ENCODE data around the gene SRRM3. TPM values are rescaled to one million over a fixed set of nuclear protein-coding genes. Genes with fewer than 3 reads are reported as not detected.

The SRRM3 gene
- total RNA-seq, 3 donors from 2014 or later (not counting 1 experiment from before 2014, with no cell fraction given): not detected

- H3K9me3 ChIP-seq (ENCODE audit: control insufficient read depth, insufficient read depth, low read length): peaks cover 2% of the 10 kb centered on the region
- H3K27ac Mint-ChIP-seq: no peak overlapping the region
- no peak overlapping the region for H3K4me3 Mint-ChIP-seq
- no peaks in the 10 kb centered on the region for H3K27me3 ChIP-seq (ENCODE audit: control insufficient read depth, insufficient read depth, low read length)
- no peaks in the 10 kb centered on the region for H3K9me3 Mint-ChIP-seq
- no peaks in the 10 kb centered on the region for H3K4me1 Mint-ChIP-seq
- H3K27ac ChIP-seq (ENCODE audit: low read length): no peak overlapping the region
- no peaks in the 10 kb centered on the region for H3K4me1 ChIP-seq (ENCODE audit: control insufficient read depth, insufficient read depth, low read length)
- no peaks in the 10 kb centered on the region for H3K36me3 Mint-ChIP-seq
- ATAC-seq (no peak), DNase-seq (no peak)
- TF ChIP-seq CTCF (IDR thresholded peaks at IDR 0.05): no peak
- peaks cover 0 to 17% of the 10 kb centered on the region in 2 donors for H3K27me3 Mint-ChIP-seq (ENCODE audit: low read depth in 2 of 2)
- H3K36me3 ChIP-seq (ENCODE audit: control insufficient read depth, insufficient read depth, low read length): no peaks in the 10 kb centered on the region
- WGBS (ENCODE audit: insufficient coverage): 75% methylated on average over 5 of the region's 5 CpGs
- no peak overlapping the region for H3K4me3 ChIP-seq (ENCODE audit: low read length)
- intact Hi-C loops (cut with micrococcal nuclease): no loop called here
These were observed 7.8 kb upstream of the SRRM3 start for GRCh38 chr7:76193883-76194282.

GRCh38 chr7:76196786-76197185 lies 4.9 kb upstream of the SRRM3 start:
- H3K27ac Mint-ChIP-seq: no peak overlapping the region
- peaks cover under 1% of the 10 kb centered on the region for H3K9me3 ChIP-seq (ENCODE audit: control insufficient read depth, insufficient read depth, low read length)
- peaks cover 3% of the 10 kb centered on the region for H3K27me3 ChIP-seq (ENCODE audit: control insufficient read depth, insufficient read depth, low read length)
- no peaks in the 10 kb centered on the region for H3K9me3 Mint-ChIP-seq
- no peak overlapping the region for H3K4me3 Mint-ChIP-seq
- peaks cover 0 to 19% of the 10 kb centered on the region in 2 donors for H3K27me3 Mint-ChIP-seq (ENCODE audit: low read depth in 2 of 2)
- WGBS (ENCODE audit: insufficient coverage): 94% methylated on average over 10 of the region's 10 CpGs
- no peaks in the 10 kb centered on the region for H3K36me3 Mint-ChIP-seq
- no peak for ATAC-seq
- H3K4me1 Mint-ChIP-seq: no peaks in the 10 kb centered on the region
- intact Hi-C loops (cut with micrococcal nuclease): no loop called here
- H3K36me3 ChIP-seq (ENCODE audit: control insufficient read depth, insufficient read depth, low read length): no peaks in the 10 kb centered on the region
- no peak for DNase-seq
- no peak for TF ChIP-seq CTCF (IDR thresholded peaks at IDR 0.05)
- H3K4me1 ChIP-seq (ENCODE audit: control insufficient read depth, insufficient read depth, low read length): peaks cover 2% of the 10 kb centered on the region
- no peak overlapping the region for H3K4me3 ChIP-seq (ENCODE audit: low read length)
- no peak overlapping the region for H3K27ac ChIP-seq (ENCODE audit: low read length)

- ATAC-seq (no peak), DNase-seq (no peak)
- intact Hi-C loops (cut with micrococcal nuclease): no loop called here
- peaks cover 7% of the 10 kb centered on the region for H3K27me3 ChIP-seq (ENCODE audit: control insufficient read depth, insufficient read depth, low read length)
- no peaks in the 10 kb centered on the region for H3K36me3 ChIP-seq (ENCODE audit: control insufficient read depth, insufficient read depth, low read length)
- no peaks in the 10 kb centered on the region for H3K36me3 Mint-ChIP-seq
- H3K9me3 Mint-ChIP-seq: no peaks in the 10 kb centered on the region
- peaks cover 2% of the 10 kb centered on the region for H3K4me1 ChIP-seq (ENCODE audit: control insufficient read depth, insufficient read depth, low read length)
- WGBS (ENCODE audit: insufficient coverage): 62% methylated on average over 3 of the region's 4 CpGs
- no peaks in the 10 kb centered on the region for H3K9me3 ChIP-seq (ENCODE audit: control insufficient read depth, insufficient read depth, low read length)
- no peak overlapping the region for H3K27ac Mint-ChIP-seq
- no peak overlapping the region for H3K4me3 Mint-ChIP-seq
- peaks cover 4 to 21% of the 10 kb centered on the region in 2 donors for H3K27me3 Mint-ChIP-seq (ENCODE audit: low read depth in 2 of 2)
- no peak overlapping the region for H3K27ac ChIP-seq (ENCODE audit: low read length)
- no peak overlapping the region for H3K4me3 ChIP-seq (ENCODE audit: low read length)
- no peaks in the 10 kb centered on the region for H3K4me1 Mint-ChIP-seq
- TF ChIP-seq CTCF (IDR thresholded peaks at IDR 0.05): no peak
These were observed 3.5 kb upstream of the SRRM3 start for GRCh38 chr7:76198202-76198601.

- H3K27ac ChIP-seq (ENCODE audit: low read length): no peak overlapping the region
- no peaks in the 10 kb centered on the region for H3K9me3 ChIP-seq (ENCODE audit: control insufficient read depth, insufficient read depth, low read length)
- H3K27me3 Mint-ChIP-seq (ENCODE audit: low read depth in 2 of 2): peaks cover 15 to 25% of the 10 kb centered on the region in 2 donors
- no peaks in the 10 kb centered on the region for H3K36me3 ChIP-seq (ENCODE audit: control insufficient read depth, insufficient read depth, low read length)
- no peaks in the 10 kb centered on the region for H3K9me3 Mint-ChIP-seq
- peaks cover 2% of the 10 kb centered on the region for H3K4me1 ChIP-seq (ENCODE audit: control insufficient read depth, insufficient read depth, low read length)
- no peak overlapping the region for H3K4me3 Mint-ChIP-seq
- DNase-seq: no peak
- intact Hi-C loops (cut with micrococcal nuclease): no loop called here
- no peaks in the 10 kb centered on the region for H3K36me3 Mint-ChIP-seq
- peaks cover 7% of the 10 kb centered on the region for H3K27me3 ChIP-seq (ENCODE audit: control insufficient read depth, insufficient read depth, low read length)
- no peak overlapping the region for H3K27ac Mint-ChIP-seq
- H3K4me1 Mint-ChIP-seq: no peaks in the 10 kb centered on the region
- H3K4me3 ChIP-seq (ENCODE audit: low read length): no peak overlapping the region
- whole genome bisulfite sequencing (ENCODE audit: insufficient coverage): 49% methylated on average over 6 of the region's 8 CpGs
- TF ChIP-seq CTCF (IDR thresholded peaks at IDR 0.05): no peak
- no peak for ATAC-seq
These were observed 952 bp downstream of the SRRM3 start for GRCh38 chr7:76202666-76203030.

Data from natural killer cell (primary cell).